ENCODE measurements around the gene PTPRT.

Gene PTPRT

DNA sequence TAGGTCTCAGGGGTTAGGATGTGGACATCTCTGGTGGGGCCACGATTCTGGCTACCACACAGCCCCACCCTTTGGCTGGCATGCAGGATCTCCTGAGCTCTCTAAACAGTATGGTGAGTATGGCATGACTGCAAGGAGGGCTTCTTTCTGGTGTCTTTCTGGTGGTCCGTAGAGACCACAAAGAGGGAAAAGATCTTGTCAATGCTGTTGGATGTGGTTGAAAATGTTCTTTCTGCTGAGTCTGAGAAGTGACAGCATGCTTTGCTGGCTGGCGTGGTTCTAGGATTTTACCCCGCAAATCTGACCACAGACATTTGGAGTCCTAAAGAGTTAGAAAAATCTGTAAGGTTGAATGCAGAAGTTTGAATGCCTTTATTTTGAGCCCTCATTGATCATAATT is 1096.7 kb downstream of the PTPRT start:
- DNase-seq, result no peak

DNA sequence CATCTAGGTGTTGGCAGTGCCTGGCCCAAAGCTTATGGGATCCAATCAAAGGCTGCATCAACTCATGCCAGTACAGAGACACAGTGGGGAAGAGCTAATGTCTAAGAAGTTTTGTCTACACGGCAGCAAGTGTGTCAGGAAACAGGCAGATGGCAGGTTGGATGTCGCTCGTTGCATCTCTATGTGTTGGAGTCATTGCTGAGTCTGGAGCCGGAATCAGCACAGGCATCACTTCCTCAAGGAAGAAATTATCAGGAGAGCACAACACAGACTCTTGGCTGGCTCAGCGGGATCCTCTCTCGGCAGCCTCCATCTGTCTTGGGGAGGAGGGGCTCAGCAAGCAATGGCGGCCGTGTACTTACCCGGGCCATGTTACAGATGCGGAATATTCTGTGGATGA is 1104.3 kb downstream of the PTPRT start:
- DNase-seq, result no peak

DNA sequence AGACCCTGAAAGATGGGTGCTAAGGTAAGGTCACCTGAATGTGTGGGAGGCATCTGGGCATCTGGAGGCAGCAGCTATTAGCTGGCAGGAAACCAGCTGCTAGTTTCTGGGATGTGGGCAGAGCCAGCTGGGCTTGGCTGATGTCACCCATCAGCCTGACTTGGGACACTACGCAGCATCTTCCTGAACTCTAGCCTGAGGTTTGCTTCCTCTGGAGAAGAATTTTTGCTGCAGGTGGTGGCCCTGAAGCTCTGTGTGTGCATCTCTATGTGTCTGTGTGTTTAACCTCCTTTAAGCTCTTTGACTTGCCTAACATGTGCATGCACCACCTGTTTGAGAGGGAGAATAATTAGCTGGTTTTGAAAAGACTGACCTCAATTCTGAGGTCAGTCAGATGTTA is 1106.4 kb downstream of the PTPRT start:
- DNase-seq, result no peak

DNA sequence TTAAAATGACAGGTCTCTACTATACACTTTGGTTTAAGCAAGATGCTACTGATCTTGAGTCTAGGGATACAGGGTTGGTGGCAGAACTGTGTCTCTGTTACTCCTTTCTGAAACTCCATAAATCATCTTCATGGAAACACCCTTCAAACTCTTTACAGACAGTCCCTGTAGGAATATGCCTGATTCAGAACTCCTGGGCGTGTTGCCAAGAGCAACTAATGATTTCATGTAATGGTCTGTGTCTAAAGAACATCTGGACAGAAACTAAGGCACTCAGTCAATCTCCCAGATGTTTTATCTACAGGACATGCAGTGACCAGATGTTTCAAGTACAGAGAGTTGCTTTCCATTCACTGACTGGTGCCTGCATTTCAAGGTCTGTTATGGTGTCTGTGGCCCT is 1107.1 kb downstream of the PTPRT start:
- DNase-seq, result no peak

DNA sequence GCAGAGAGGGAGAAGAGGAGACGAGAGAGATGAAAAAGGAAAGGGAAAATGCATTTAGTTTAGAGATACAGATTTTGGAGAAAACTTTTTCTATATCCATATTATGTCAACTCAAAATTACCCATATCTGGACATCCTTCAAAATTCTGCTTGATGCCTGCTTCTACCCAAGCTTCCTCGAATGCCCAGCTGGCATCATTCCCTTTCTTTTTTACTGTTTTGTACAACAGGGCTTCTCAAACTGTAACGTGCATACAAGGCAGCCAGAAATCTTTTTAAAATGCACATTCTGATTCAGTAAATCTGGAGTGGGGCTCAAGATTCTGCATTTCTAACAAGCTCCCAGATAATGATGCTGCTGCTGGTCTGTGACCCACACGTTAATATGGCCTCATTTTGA is 1108.8 kb downstream of the PTPRT start:
- DNase-seq, result no peak

DNA sequence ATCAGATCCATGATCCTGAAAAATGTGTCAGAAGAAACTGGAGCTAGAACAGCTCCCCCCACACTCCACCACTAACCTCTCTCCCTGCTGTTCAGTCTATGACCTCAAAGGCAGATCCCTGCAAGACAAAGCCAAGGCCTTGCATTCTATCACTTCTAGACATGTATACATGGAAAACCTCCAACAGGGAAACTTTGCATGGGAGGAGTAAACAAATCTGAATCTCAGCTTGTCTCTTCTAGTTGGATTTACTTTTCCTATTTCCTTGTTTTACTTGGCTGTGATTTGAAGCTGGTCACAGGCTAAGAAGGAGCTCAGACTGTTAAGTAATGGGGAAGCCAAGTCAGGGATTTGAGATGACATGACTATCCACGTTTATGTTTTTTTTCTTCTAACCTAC is 1114.8 kb downstream of the PTPRT start:
- no peak for DNase-seq

DNA sequence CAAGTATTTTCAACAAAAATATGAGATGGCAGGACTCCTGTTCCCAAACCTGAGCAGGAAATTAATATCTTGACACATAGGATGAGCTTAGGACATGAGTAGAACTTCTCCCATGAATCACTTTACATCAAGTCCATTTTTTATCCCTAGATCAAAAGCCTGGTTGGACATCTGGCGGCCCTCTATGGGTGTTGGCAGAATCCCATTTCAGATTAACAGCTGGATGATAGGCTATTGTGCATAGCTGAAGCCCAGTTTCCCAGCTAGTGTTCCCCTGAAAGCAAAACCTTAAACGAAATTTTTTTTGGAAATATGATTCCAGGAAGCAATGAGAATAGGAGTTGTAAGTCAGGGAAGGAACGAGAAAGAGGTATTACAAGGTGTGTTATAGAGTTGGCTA is 1122.1 kb downstream of the PTPRT start:
- no peak for DNase-seq

DNA sequence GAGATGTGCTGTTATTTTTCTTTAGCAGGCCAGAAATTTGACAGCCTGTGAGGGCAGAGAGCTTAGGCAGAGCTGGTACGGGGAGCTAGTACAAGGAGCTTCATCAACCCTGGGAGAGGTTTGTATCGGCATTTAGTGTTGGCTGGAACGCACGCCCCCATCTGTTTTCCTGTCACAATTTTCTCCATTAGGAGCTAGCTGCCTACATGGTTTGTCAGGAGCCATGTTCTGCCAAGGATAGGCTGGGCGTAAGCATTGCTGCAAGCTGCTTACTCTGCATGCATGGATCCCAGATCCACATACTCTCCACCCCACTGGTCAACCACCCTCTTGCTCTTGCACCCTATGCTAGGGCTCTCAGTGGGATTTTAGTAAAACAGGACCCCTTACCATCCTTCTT is 1122.5 kb downstream of the PTPRT start:
- no peak for DNase-seq

DNA sequence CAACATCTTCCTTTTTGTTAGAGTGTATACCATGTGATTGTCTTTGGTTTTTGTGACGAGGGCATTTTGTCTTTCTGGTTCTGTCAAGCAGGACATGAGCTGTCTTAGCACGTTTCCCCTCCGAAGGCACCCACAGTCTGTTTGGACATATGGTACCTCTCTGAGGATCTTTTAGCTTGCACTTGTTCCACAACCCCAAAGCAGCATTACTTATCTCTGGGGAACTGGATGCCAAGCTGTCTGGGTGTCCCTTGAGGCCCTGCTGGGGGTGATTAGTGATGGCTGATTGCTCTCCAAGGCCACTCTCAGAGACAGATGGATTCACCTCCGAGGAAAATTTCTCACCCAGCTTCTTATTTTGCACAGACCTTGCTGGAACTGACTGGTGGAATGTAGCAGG is 1126.6 kb downstream of the PTPRT start:
- DNase-seq, result no peak

DNA sequence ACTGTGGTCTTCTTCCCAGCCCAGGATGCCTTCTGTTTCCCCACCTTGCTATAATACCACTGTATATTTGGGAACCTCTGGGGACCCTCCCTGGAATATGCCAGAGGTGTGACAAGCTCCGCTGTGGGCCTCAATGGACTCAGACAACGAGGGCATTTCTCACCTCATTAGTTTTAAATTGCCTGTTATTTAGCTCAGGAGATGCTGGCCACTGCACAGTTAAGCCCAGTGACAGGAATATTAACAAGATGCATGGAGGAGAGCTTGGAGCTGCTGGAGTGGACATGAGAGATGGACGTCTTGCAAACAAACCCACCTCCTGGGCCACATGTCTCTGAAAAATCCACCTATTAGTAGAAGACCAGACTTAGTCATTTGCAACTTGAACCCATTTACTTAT is 1136.4 kb downstream of the PTPRT start:
- no peak for DNase-seq

DNA sequence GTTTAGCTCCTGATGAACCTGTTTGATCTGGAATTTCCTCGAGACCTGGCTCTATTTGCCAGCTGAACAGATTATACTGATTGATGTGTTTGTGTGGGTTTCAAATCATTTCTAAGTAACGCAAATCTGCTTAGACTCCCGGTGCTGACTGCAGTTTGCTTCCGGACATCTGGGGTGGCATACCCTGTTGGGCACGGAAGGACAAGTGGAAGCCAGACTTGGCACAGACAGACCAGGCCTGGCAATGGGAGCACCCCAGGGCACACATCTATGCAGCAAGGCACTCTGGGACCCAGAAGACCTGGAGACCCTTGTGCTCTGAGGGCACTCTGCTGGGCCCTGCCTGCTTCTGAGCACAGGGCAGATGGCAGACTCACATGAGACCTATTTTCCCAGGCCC is 1137.8 kb downstream of the PTPRT start:
- no peak for DNase-seq

DNA sequence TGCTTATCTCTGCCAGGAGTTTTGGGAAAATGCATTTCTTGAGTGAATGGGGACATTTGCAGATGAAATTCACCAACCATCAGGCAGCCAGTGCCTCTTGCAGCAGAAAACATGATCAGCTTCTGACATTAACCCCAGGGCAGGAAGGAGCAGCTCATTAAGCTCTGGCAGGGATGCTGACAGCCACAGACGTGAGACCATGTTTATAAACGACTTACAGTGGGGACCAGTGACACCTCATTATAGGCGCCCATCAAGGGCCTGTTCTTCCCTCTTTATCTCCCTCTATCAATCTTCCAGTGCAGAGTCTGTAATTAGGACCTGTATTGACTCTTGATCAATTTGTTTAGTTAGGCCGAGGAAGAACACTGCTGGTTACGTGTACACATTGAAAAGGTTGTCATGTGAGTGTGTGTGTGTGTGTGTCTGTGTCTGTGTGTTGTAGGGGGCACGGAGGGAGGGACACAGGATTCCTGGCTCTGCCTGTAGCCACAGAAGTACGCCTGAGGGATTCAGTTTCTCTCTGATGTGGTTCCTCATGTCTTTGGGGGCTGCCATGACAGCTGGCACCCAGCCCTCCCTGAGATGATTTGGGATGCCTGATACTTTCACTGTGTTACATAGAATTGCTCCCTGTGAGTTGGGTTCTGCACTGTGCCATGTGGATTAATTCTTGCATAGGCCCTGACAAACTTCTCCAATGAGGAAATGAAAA is 1143.2 kb downstream of the PTPRT start:
- no peak for DNase-seq

DNA sequence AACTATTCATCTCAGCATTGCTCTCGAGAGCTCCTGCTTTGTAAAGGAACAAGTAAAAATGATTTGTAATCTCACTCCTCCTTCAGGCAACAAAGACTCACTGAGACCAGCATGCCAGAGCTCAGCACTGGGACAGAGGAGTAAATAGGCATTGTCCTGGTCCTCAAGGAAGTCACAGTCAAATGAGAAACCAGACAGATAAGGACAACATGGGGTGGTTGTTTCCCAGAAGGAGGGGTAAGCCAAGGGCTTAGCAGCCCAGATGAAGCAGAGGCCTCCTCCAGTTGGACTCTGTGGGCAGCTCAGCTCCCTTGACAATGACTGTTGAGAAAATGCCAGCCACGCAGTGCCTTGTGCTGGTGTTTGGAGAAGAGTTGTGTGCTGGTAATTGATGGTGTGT is 1145.8 kb downstream of the PTPRT start:
- DNase-seq, result no peak

DNA sequence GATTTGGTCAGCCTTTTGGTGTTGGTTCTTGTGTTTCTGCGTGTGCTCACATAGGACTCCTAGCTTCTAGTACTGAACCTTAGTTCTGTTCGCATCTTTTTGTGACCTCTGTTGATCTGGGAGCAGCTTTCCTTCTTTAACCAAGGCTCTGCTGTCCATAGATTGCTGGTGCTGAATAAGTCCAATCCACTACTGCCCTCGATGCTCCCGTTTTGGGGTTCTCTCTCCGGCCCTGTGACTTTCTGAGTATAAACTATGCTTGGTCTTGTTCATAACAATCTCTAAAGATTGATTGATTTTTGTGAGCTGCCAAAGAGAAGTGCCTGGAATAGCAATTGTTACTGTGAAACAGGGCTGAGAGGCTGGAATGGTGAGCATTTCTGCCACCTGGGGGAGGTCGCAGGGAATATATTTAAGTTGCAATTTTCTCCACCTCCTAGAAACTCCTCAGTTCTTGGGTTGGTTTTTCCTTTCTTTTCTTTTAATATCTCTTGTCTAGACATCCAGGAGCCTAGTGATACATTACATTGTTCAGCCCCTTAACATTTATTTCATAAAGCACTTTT is 1148.6 kb downstream of the PTPRT start:
- no peak for DNase-seq

DNA sequence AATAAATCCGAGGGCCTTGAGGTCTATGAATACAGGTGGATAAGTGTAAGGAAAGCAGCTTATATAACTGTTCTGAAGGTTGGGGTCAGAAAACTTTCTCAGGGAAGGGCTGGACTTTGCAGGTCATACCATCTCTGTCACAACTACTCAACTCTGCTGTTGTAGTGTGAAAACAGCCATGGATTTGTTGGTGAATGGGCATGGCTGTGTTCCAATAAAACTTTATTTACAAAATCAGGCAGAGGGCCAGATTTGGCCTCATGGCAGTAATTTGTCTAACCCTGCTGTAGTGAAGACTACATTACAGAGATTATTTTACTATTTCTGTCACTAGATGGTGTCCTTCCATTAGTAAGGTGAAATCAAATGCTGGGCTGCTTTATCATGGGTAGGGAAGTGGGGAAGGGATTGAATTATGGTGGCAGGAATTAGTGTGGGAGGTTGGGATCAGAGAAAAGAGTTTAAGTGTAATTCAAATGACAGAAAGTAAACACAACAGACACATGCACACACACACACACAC is 1161.9 kb downstream of the PTPRT start:
- no peak for DNase-seq

DNA sequence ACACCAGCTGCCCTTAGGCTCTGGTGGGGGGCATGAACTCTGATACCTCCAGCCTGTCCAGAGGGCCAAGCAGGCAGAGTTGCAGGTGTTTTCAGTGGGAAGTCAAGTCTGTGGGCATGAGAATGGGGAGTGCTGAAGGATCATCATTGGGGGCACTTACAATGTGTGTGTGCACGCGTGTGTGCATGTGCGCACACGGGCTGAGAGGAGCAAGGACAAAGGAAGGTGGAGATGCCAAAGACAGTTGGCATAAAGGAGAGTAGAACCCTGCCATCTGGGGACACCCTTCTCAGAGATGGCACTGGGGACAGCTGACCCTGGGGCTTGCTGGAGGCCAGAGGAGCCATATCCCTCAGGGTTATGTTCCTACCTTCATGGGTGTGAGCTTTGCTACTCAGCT is 1163.1 kb downstream of the PTPRT start:
- DNase-seq, result no peak

DNA sequence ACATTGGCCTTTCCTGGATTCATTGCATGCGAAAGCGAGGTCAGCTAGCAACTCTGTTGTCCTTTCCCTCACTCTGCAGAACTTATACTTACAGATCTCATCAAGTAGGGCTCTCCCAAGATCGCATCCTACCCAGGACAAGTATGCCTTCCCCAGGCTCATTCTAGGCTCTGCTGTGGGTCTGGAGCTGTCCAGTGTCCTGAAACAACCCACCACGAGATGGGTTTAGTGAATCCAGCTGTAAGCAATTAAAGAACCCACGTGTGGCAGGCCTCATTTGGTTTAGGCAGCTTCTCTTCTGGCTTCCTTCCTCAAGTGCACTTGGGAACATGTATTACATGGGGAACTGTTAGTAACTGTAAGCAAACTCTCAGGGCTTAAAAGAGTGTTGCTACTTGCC is 1165.1 kb downstream of the PTPRT start:
- no peak for DNase-seq

All from stimulated activated CD4-positive, alpha-beta T cell treated with anti-CD3 and anti-CD28 coated beads, Interleukin-1b, Interleukin-23, amount 100 ng/mL, for 48 hours (primary cell).